ENCODE data around the gene RNF167.

The RNF167 gene

DNA sequence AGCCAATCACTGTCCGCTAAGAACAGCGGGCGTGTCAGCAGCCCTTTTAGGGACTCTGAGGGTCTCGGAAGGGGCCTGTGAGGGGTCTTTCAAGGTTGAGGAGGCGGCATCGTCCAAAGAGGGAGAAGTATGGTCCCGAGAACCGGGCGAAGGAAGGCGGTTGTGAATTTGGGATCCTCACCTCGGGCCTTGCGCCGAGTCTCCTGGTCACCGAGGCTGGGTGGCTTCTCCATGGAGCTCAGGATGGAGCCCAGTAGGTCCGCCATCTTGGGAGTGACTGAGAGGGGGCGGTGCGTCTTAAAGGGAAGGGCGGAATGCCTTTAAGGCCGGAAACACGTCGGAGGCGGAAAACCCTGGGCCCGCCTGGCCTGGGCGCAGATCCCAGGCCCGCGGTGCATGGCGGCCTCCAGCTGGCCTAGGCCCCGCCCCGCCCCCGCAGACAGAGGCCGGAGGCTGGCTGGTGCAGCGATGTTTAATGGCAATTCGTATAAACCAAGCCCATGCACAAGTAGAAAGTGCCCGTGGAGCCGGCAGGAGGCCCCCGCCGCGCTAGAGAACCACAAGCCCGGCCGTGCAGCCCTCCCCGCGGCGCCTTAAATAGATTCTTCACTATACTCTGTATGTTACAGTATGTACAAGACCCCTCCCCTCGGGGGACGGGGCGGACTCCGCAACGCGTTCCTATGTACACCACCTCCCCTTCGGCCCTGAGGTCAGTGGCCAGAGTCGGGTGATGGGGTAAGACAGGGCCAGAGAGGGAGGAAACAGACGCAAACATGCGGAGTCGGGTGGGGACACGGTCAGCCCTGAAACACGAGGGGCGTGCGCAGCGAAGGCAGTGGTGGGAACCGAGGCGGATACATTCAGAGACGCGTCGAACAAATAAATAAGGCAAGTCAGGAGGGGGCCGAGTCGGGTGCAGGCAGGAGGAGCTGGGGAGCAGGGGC, 27.7 kb downstream of the RNF167 start, which contains the start of gene SPAG7:
Gene SPAG7 (minus strand): TSS at position 279 of the 947 bp plus-strand sequence. CDS start 13 bp downstream, at position 266.
- peak; percentile 95 for DNase-seq (ENCODE audit: low read depth)
- peak within 1 kb of the TSS; percentile 80 for H3K4me3 ChIP-seq (ENCODE audit: low read depth, low read length)
- TF ChIP-seq POLR2A (IDR thresholded peaks at IDR 0.05; ENCODE audit: extremely low read depth, insufficient read length) (peak; percentile 12), MYC (IDR thresholded peaks at IDR 0.05; ENCODE audit: low read depth, low read length) (peak; percentile 64)
- TF ChIP-seq, protein P1, sequence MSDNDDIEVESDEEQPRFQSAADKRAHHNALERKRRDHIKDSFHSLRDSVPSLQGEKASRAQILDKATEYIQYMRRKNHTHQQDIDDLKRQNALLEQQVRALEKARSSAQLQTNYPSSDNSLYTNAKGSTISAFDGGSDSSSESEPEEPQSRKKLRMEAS (IDR thresholded peaks at IDR 0.05; ENCODE audit: low read depth, low read length): peak; percentile 44
- TF ChIP-seq, protein P2, sequence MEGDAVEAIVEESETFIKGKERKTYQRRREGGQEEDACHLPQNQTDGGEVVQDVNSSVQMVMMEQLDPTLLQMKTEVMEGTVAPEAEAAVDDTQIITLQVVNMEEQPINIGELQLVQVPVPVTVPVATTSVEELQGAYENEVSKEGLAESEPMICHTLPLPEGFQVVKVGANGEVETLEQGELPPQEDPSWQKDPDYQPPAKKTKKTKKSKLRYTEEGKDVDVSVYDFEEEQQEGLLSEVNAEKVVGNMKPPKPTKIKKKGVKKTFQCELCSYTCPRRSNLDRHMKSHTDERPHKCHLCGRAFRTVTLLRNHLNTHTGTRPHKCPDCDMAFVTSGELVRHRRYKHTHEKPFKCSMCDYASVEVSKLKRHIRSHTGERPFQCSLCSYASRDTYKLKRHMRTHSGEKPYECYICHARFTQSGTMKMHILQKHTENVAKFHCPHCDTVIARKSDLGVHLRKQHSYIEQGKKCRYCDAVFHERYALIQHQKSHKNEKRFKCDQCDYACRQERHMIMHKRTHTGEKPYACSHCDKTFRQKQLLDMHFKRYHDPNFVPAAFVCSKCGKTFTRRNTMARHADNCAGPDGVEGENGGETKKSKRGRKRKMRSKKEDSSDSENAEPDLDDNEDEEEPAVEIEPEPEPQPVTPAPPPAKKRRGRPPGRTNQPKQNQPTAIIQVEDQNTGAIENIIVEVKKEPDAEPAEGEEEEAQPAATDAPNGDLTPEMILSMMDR (IDR thresholded peaks at IDR 0.05; ENCODE audit: low read depth, low read length): no peak

DNA sequence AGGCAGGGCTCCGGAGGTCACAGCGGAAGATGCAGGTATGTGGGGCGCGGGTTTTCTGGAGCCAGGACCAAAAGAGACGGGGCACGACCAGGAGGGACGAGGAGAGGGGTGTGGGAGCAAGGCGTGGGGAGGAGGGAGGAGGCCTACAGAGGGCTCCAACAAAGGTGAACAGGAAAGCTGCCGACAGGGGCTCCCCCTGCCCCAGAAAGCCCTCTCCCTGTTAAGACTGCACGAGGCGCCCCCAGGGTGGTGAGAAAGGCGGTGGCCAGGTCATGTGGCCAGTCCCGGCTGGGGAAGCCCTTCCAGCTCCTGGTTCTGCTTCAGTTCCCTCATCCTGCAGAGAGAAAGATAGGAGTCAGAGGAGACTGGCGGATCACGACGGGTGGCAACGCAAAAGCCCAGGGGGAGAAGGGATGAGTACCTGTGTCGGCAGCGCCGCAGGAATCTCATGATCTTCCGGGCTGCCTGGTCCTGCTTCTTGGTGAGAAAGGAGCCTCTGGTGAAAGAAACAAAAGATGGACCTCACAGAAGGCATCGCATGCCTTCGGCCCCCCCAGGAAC, 28.5 kb downstream of the RNF167 start:
- TF ChIP-seq MYC (IDR thresholded peaks at IDR 0.05; ENCODE audit: low read depth, low read length) (0 out of 2 replicates have a peak, but pooled peaks have one; percentile 17), POLR2A (IDR thresholded peaks at IDR 0.05; ENCODE audit: extremely low read depth, insufficient read length) (no peak)
- TF ChIP-seq, protein P2 (IDR thresholded peaks at IDR 0.05; ENCODE audit: low read depth, low read length): no peak
- TF ChIP-seq, protein P1 (IDR thresholded peaks at IDR 0.05; ENCODE audit: low read depth, low read length): no peak
- peak overlapping the region; percentile 80 for H3K4me3 ChIP-seq (ENCODE audit: low read depth, low read length)
- peak; percentile 40 for DNase-seq (ENCODE audit: low read depth)

DNA sequence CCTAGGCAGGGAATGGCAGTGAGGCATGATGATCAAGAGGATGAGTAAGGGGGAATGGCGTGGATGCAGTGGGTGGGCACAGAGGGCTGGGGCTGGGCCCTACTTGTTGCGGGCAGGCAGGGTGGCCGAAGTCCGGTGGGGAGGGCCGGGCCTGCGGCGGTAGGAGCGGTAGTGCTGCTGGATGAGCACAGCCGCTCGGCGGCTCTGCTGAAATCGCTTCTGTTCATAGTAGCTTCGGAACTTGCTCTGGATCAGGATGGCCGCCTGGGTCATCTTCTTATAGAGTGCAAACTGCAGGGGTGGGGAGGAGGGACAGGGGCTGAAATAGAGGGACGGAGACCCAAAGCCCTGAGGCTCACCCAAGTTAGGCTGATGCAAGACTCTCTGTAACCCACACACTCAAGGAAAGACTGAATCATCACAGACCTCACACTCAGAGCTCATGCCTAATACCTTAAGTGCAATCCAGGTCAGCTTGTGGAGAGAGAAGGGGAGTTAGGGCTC, 29.0 kb downstream of the RNF167 start:
- TF ChIP-seq POLR2A (IDR thresholded peaks at IDR 0.05; ENCODE audit: extremely low read depth, insufficient read length) (peak; percentile 44), MYC (IDR thresholded peaks at IDR 0.05; ENCODE audit: low read depth, low read length) (peak; percentile 44)
- TF ChIP-seq, protein P2 (IDR thresholded peaks at IDR 0.05; ENCODE audit: low read depth, low read length): no peak
- TF ChIP-seq, protein P1 (IDR thresholded peaks at IDR 0.05; ENCODE audit: low read depth, low read length): peak; percentile 25; the same call in 1 of the 2 replicates
- H3K4me3 ChIP-seq (ENCODE audit: low read depth, low read length): peak overlapping the region; percentile 80
- DNase-seq (ENCODE audit: low read depth): peak; percentile 88

DNA sequence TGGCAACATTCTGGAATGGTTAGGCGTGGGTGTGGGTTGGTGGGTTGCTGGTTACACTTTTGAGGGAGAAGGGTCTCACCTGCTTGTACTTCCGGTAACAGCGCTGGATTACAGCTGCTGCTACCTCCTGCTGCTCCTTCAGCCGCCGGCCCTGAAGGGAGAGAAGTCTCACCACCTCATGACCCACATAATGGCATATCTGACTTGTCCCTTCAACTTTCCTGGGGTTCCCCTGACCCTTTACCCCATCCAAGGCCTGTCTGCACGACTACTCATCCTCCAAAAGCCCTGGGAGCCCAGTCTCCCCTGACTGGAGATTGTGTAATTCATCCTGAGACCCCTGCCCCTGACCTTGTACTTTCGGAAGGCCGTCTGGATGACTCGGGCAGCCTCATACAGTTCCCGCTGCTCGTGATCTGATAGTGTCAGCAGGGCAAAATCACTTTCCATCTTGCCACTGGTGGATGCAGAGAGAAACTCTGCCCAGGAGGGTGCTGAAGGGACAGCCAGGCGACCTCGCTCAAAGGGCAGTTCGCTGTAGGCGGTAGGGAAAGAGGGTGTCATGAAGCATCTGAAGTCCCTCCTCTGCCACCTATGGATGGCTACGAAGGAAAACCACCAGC, 29.6 kb downstream of the RNF167 start:
- DNase-seq (ENCODE audit: low read depth): peak; percentile 33
- H3K4me3 ChIP-seq (ENCODE audit: low read depth, low read length): peak overlapping the region; percentile 80
- no peak for TF ChIP-seq POLR2A (IDR thresholded peaks at IDR 0.05; ENCODE audit: extremely low read depth, insufficient read length)
- TF ChIP-seq, protein P1 (IDR thresholded peaks at IDR 0.05; ENCODE audit: low read depth, low read length): no peak
- TF ChIP-seq MYC (IDR thresholded peaks at IDR 0.05; ENCODE audit: low read depth, low read length): no peak
- TF ChIP-seq, protein P2 (IDR thresholded peaks at IDR 0.05; ENCODE audit: low read depth, low read length): no peak

DNA sequence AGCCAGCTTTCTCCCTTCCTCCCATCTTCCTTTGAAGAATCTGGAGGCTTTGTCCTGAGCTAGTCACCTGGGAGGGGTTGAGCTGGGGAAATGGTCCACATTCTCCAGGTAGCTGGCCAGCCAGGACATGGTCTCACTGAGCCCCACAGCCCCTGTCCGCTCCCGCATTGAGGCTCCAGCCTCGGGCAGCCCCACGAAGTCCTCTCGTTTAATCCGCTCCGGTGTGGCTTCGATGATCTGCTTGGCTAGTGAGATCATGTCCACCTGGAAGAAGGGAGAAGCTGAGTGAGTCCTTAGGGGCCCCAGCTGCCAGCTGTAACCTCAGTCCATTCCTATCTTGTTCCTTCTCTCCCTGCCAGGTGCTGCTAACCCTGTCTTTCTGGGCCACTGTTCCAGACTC, 30.2 kb downstream of the RNF167 start:
- TF ChIP-seq MYC (IDR thresholded peaks at IDR 0.05; ENCODE audit: low read depth, low read length) (no peak), POLR2A (IDR thresholded peaks at IDR 0.05; ENCODE audit: extremely low read depth, insufficient read length) (no peak)
- TF ChIP-seq, protein P1 (IDR thresholded peaks at IDR 0.05; ENCODE audit: low read depth, low read length): no peak
- TF ChIP-seq, protein P2 (IDR thresholded peaks at IDR 0.05; ENCODE audit: low read depth, low read length): no peak
- DNase-seq (ENCODE audit: low read depth): no peak

More for the DNA sequence above, 30.2 kb downstream of the RNF167 start:
- no peak overlapping the region for H3K4me3 ChIP-seq (ENCODE audit: low read depth, low read length)
